ENCODE data around the gene FGFR1OP2. TPM values are rescaled to one million over a fixed set of nuclear protein-coding genes. Genes with fewer than 3 reads are reported as not detected.

FGFR1OP2 gene
- total RNA-seq, 1 donor from 2014 or later = 39.2 TPM

DNA sequence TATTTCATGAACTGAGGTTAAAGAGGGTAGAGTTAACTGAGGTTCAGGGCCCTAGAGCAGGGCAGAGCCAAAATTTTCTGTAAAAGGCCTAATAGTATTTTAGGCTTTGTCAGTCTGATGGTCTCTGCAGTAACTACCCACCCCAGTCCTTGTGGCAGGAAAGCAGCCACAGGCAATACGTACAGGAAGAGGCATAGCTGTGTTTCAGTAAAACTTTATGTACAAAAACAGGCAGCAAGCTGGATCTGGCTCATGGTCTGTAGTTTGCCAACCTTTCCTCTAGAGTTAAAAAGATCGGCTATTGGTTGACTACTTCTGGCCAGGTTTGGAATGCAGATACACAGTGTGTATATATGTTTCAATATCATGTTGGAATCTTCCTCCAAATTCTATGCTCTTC is 58.7 kb downstream of the FGFR1OP2 start:
- Histone ChIP-seq H2AFZ (ENCODE audit: low read depth, low read length) (no peak overlapping the region), H3K79me2 (ENCODE audit: insufficient read depth, low read length) (no peaks in the 10 kb centered on the region), H3K4me2 (ENCODE audit: low read length) (no peak overlapping the region), H3K9ac (ENCODE audit: low read length) (no peak overlapping the region), H4K20me1 (ENCODE audit: insufficient read depth, low read length) (peaks cover 14% of the 10 kb centered on the region), H3K36me3 (ENCODE audit: insufficient read depth, low read length) (peaks cover 12% of the 10 kb centered on the region), H3K27ac (ENCODE audit: low read depth, low read length) (no peak overlapping the region), H3K4me1 (ENCODE audit: insufficient read depth, low read length) (no peaks in the 10 kb centered on the region), H3K9me3 (ENCODE audit: insufficient read depth, low read depth, low read length) (no peaks in the 10 kb centered on the region), H3K4me3 (ENCODE audit: insufficient read depth, low read depth, low read length) (no peak overlapping the region), H3K27me3 (ENCODE audit: insufficient read depth, low read length) (no peaks in the 10 kb centered on the region)
- Mint-ChIP-seq H3K27ac (ENCODE audit: unreplicated experiment) (no peak overlapping the region), H3K9me3 (ENCODE audit: unreplicated experiment) (no peaks in the 10 kb centered on the region), H3K4me3 (ENCODE audit: unreplicated experiment) (no peak overlapping the region), H3K4me1 (ENCODE audit: low read depth, unreplicated experiment) (no peaks in the 10 kb centered on the region), H3K27me3 (ENCODE audit: low read depth, unreplicated experiment) (no peaks in the 10 kb centered on the region), H3K36me3 (ENCODE audit: low read depth, unreplicated experiment) (peaks cover 21% of the 10 kb centered on the region)
- FAIRE-seq (no peak), DNase-seq (ENCODE audit: low read depth) (no peak)
- no peak for TF ChIP-seq EZH2 (IDR thresholded peaks at IDR 0.05; ENCODE audit: insufficient read depth, low read length)
- TF ChIP-seq, protein P1, sequence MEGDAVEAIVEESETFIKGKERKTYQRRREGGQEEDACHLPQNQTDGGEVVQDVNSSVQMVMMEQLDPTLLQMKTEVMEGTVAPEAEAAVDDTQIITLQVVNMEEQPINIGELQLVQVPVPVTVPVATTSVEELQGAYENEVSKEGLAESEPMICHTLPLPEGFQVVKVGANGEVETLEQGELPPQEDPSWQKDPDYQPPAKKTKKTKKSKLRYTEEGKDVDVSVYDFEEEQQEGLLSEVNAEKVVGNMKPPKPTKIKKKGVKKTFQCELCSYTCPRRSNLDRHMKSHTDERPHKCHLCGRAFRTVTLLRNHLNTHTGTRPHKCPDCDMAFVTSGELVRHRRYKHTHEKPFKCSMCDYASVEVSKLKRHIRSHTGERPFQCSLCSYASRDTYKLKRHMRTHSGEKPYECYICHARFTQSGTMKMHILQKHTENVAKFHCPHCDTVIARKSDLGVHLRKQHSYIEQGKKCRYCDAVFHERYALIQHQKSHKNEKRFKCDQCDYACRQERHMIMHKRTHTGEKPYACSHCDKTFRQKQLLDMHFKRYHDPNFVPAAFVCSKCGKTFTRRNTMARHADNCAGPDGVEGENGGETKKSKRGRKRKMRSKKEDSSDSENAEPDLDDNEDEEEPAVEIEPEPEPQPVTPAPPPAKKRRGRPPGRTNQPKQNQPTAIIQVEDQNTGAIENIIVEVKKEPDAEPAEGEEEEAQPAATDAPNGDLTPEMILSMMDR (IDR thresholded peaks at IDR 0.05; ENCODE audit: insufficient read depth, low read depth, low read length) = no peak

GRCh38 chr12:27000961-27001360 is 62.7 kb downstream of the FGFR1OP2 start:
- Histone ChIP-seq H3K36me3 (ENCODE audit: insufficient read depth, low read length) (peaks cover 2% of the 10 kb centered on the region), H3K27ac (ENCODE audit: low read depth, low read length) (no peak overlapping the region), H3K79me2 (ENCODE audit: insufficient read depth, low read length) (peaks cover 12% of the 10 kb centered on the region), H3K4me1 (ENCODE audit: insufficient read depth, low read length) (no peaks in the 10 kb centered on the region), H3K9me3 (ENCODE audit: insufficient read depth, low read depth, low read length) (no peaks in the 10 kb centered on the region), H3K4me3 (ENCODE audit: insufficient read depth, low read depth, low read length) (no peak overlapping the region), H3K4me2 (ENCODE audit: low read length) (no peak overlapping the region), H3K27me3 (ENCODE audit: insufficient read depth, low read length) (no peaks in the 10 kb centered on the region), H4K20me1 (ENCODE audit: insufficient read depth, low read length) (peaks cover 22% of the 10 kb centered on the region), H3K9ac (ENCODE audit: low read length) (no peak overlapping the region), H2AFZ (ENCODE audit: low read depth, low read length) (no peak overlapping the region)
- FAIRE-seq = no peak
- no peak for DNase-seq (ENCODE audit: low read depth)
- H3K27me3 Mint-ChIP-seq (ENCODE audit: low read depth, unreplicated experiment) = no peaks in the 10 kb centered on the region
- H3K36me3 Mint-ChIP-seq (ENCODE audit: low read depth, unreplicated experiment) = peaks cover 17% of the 10 kb centered on the region
- TF ChIP-seq, protein P1 (IDR thresholded peaks at IDR 0.05; ENCODE audit: insufficient read depth, low read depth, low read length) = no peak
- TF ChIP-seq EZH2 (IDR thresholded peaks at IDR 0.05; ENCODE audit: insufficient read depth, low read length) = no peak
- H3K27ac Mint-ChIP-seq (ENCODE audit: unreplicated experiment) = no peak overlapping the region
- H3K4me3 Mint-ChIP-seq (ENCODE audit: unreplicated experiment) = no peak overlapping the region
- peaks cover 17% of the 10 kb centered on the region for H3K4me1 Mint-ChIP-seq (ENCODE audit: low read depth, unreplicated experiment)
- no peaks in the 10 kb centered on the region for H3K9me3 Mint-ChIP-seq (ENCODE audit: unreplicated experiment)

- no peaks in the 10 kb centered on the region for H3K4me1 ChIP-seq (ENCODE audit: insufficient read depth, low read length)
- DNase-seq (ENCODE audit: low read depth) (no peak), FAIRE-seq (no peak)
- Mint-ChIP-seq H3K4me1 (ENCODE audit: low read depth, unreplicated experiment) (peaks cover 17% of the 10 kb centered on the region), H3K36me3 (ENCODE audit: low read depth, unreplicated experiment) (peaks cover 17% of the 10 kb centered on the region), H3K4me3 (ENCODE audit: unreplicated experiment) (no peak overlapping the region), H3K27ac (ENCODE audit: unreplicated experiment) (no peak overlapping the region), H3K27me3 (ENCODE audit: low read depth, unreplicated experiment) (no peaks in the 10 kb centered on the region), H3K9me3 (ENCODE audit: unreplicated experiment) (no peaks in the 10 kb centered on the region)
- H3K79me2 ChIP-seq (ENCODE audit: insufficient read depth, low read length) = peaks cover 17% of the 10 kb centered on the region
- no peak overlapping the region for H3K4me2 ChIP-seq (ENCODE audit: low read length)
- H3K36me3 ChIP-seq (ENCODE audit: insufficient read depth, low read length) = peaks cover 2% of the 10 kb centered on the region
- no peak overlapping the region for H3K27ac ChIP-seq (ENCODE audit: low read depth, low read length)
- H3K4me3 ChIP-seq (ENCODE audit: insufficient read depth, low read depth, low read length) = no peak overlapping the region
- peaks cover 22% of the 10 kb centered on the region for H4K20me1 ChIP-seq (ENCODE audit: insufficient read depth, low read length)
- H3K9me3 ChIP-seq (ENCODE audit: insufficient read depth, low read depth, low read length) = no peaks in the 10 kb centered on the region
- H2AFZ ChIP-seq (ENCODE audit: low read depth, low read length) = no peak overlapping the region
- no peak for TF ChIP-seq EZH2 (IDR thresholded peaks at IDR 0.05; ENCODE audit: insufficient read depth, low read length)
- TF ChIP-seq, protein P1 (IDR thresholded peaks at IDR 0.05; ENCODE audit: insufficient read depth, low read depth, low read length) = no peak
- no peak overlapping the region for H3K9ac ChIP-seq (ENCODE audit: low read length)
- H3K27me3 ChIP-seq (ENCODE audit: insufficient read depth, low read length) = no peaks in the 10 kb centered on the region
Observed at GRCh38 chr12:27001663-27002062, 63.4 kb downstream of the FGFR1OP2 start.

Measured in astrocyte (in vitro differentiated cells and primary cell).